ENCODE data around the gene IFRD2. TPM values are rescaled to one million over a fixed set of nuclear protein-coding genes. Genes with fewer than 3 reads are reported as not detected.

IFRD2 gene
- total and polyA plus RNA-seq, 2 of the 13 experiments (the other 11 are each of a cell fraction or from before 2014, with no cell fraction given): 32.8 to 96.1 TPM

DNA sequence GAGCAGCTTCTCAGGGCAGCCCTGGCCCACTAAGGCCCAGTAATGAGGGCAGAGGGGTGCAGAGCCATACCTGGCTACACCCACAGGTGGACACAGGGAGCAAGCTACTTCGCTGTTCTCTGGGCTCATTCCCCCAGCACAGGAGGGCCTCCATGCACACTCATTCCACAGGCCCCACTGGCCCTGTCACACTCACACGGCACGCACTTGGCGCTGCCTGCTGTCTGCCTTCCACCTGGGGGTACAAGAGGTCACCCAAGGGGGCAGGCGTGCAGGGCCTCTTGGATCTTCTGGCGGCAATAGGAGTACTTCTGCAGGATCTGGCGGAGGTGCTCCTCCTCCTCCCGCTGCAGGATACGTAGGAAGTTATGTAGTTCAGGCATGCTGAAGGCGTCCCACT lies 38.1 kb upstream of the IFRD2 start:
- Histone ChIP-seq H3K9me3 (ENCODE audit: low read length) (no peaks in the 10 kb centered on the region), H3K4me2 (ENCODE audit: low read depth, low read length) (no peak overlapping the region), H2AFZ (ENCODE audit: low read length) (no peak overlapping the region), H3K27me3 (ENCODE audit: control insufficient read depth in 1 of 2, insufficient read depth in 2 of 2, low read length in 2 of 2) (no peaks in the 10 kb centered on the region), H4K20me1 (ENCODE audit: insufficient read depth, low read length) (peaks cover 12% of the 10 kb centered on the region), H3K9ac (ENCODE audit: insufficient read depth, low read depth, low read length) (no peak overlapping the region), H3K36me3 (replicated peaks in 1 of 2; ENCODE audit: control insufficient read depth in 1 of 2, insufficient read depth in 2 of 2, low read length in 2 of 2) (peaks cover 22 to 48% of the 10 kb centered on the region in 2 experiments), H3K4me1 (ENCODE audit: insufficient read depth, low read length) (peaks cover 54% of the 10 kb centered on the region), H3K27ac (ENCODE audit: extremely low read length, insufficient read depth, low read length) (no peak overlapping the region), H3K79me2 (ENCODE audit: insufficient read depth, low read length) (peaks cover 44% of the 10 kb centered on the region), H3K4me3 (replicated peaks in 1 of 3; ENCODE audit: insufficient read depth in 1 of 3, low read depth in 2 of 3, low read length in 3 of 3) (no peak overlapping the region)
- CTCF ChIA-PET (ENCODE audit: low intra/inter-chr PET ratio, low total read pairs): no interaction called here
- FAIRE-seq (no peak), ATAC-seq (no peak), DNase-seq (ENCODE audit: low spot score) (no peak)
- in situ Hi-C loops (cut with HindIII; ENCODE audit: extremely low pct_ligation_motif_present, low pct_unique_long_range_greater_than_20kb) (no loop called here), intact Hi-C loops (cut with micrococcal nuclease; ENCODE audit: unreplicated experiment) (no loop called here)
- 98% methylated on average over 6 of the region's 10 CpGs for whole genome bisulfite sequencing (ENCODE audit: low lambda C conversion rate)
- no TSS peak for BruUV-seq (replicated peaks)
- TF ChIP-seq RBM22 (optimal IDR thresholded peaks at IDR 0.05; ENCODE audit: low read length) (peak; percentile 25), NFYC (CRISPR knock-in tag; IDR thresholded peaks at IDR 0.05) (no peak), POLR2AphosphoS5 (IDR thresholded peaks at IDR 0.05; ENCODE audit: low read depth, low read length) (peak; percentile 15; the same call in 1 of the 2 replicates), AGO2 (optimal IDR thresholded peaks at IDR 0.05; ENCODE audit: low read depth, low read length) (peak; percentile 61), ZNF746 (CRISPR knock-in tag; IDR thresholded peaks at IDR 0.05) (no peak)
- POLR2A ChIA-PET: no interaction called here

DNA sequence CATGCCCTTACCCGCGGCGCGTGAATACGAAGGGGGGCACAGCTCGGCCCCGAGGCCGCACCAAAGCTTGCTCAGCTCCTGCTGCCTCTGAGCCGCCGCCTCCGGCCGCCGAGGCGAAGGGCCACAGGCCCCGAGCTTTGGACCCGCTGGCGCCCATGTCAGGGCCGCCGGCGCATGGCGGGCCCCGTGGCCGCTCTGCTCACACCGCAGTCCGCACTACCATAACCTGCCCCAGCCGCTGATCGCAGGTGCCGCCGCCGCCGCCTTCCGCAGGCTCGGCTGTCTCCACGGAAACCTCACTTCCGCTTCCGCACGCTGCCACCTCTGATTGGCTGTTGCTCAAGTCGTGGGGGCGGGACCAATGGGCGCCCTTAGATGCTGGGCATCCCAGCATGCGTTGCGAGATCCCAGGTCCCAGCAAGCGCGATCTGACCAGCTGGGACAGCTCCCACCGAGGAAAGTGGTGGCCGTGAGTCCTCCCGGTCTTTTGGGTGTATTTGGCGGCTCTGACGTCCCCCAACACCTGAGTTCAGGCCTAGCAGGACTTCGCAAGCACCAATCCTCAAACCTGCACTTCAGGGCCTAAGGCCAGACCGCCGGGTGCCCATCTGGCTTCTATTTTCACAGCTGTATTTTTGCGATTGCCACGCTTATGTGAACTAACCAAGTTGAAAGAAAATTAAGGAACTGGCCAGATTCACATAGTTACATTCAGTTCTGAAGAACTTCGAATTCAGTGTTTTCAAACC lies 35.9 kb upstream of the IFRD2 start, which contains the start of gene TUSC2:
TUSC2 (minus strand) TSS at position 281 of the 749 bp plus-strand sequence; CDS start at position 157, 124 bp downstream.
- H3K4me1 ChIP-seq (ENCODE audit: insufficient read depth, low read length): peaks cover 52% of the 10 kb centered on the region
- H3K36me3 ChIP-seq (replicated peaks in 1 of 2; ENCODE audit: control insufficient read depth in 1 of 2, insufficient read depth in 2 of 2, low read length in 2 of 2): peaks cover 19 to 44% of the 10 kb centered on the region in 2 experiments
- intact Hi-C loops (cut with micrococcal nuclease; ENCODE audit: unreplicated experiment): no loop called here
- 2% methylated on average over 15 of the region's 55 CpGs for WGBS (ENCODE audit: low lambda C conversion rate)
- FAIRE-seq (peak; percentile 94), ATAC-seq (peak; percentile 79), DNase-seq (ENCODE audit: low spot score) (peak; percentile 95)
- peaks cover 22% of the 10 kb centered on the region for H3K79me2 ChIP-seq (ENCODE audit: insufficient read depth, low read length)
- peak within 1 kb of the TSS; percentile 84 for H3K4me2 ChIP-seq (ENCODE audit: low read depth, low read length)
- no peaks in the 10 kb centered on the region for H3K9me3 ChIP-seq (ENCODE audit: low read length)
- H3K9ac ChIP-seq (ENCODE audit: insufficient read depth, low read depth, low read length): peak within 1 kb of the TSS; percentile 96
- H3K4me3 ChIP-seq (replicated peaks in 1 of 3; ENCODE audit: insufficient read depth in 1 of 3, low read depth in 2 of 3, low read length in 3 of 3): peak within 1 kb of the TSS; percentile 79 to 95 (median 92)
- peak within 1 kb of the TSS; percentile 67 for H3K27ac ChIP-seq (ENCODE audit: extremely low read length, insufficient read depth, low read length)
- ChIA-PET POLR2A (interaction anchor here (0.6 to 3.5 kb wide), 21 partner anchors 9 to 281 kb away, joined by 3 to 66 read pairs (median 4); partner anchors contain the start of genes CYB561D2, GNAI2, HYAL1 and HYAL3), CTCF (ENCODE audit: low intra/inter-chr PET ratio, low total read pairs) (no interaction called here)
- no peaks in the 10 kb centered on the region for H4K20me1 ChIP-seq (ENCODE audit: insufficient read depth, low read length)
- TSS peak; percentile 91 for BruUV-seq (replicated peaks)
- no peak within 1 kb of the TSS for H2AFZ ChIP-seq (ENCODE audit: low read length)
- no peaks in the 10 kb centered on the region for H3K27me3 ChIP-seq (ENCODE audit: control insufficient read depth in 1 of 2, insufficient read depth in 2 of 2, low read length in 2 of 2)
- in situ Hi-C loops (cut with HindIII; ENCODE audit: extremely low pct_ligation_motif_present, low pct_unique_long_range_greater_than_20kb): no loop called here
- TF ChIP-seq, protein P1, sequence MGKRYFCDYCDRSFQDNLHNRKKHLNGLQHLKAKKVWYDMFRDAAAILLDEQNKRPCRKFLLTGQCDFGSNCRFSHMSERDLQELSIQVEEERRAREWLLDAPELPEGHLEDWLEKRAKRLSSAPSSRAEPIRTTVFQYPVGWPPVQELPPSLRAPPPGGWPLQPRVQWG (CRISPR knock-in tag; IDR thresholded peaks at IDR 0.05; ENCODE audit: borderline replicate concordance, low read depth): no peak
- TF ChIP-seq, protein P2, sequence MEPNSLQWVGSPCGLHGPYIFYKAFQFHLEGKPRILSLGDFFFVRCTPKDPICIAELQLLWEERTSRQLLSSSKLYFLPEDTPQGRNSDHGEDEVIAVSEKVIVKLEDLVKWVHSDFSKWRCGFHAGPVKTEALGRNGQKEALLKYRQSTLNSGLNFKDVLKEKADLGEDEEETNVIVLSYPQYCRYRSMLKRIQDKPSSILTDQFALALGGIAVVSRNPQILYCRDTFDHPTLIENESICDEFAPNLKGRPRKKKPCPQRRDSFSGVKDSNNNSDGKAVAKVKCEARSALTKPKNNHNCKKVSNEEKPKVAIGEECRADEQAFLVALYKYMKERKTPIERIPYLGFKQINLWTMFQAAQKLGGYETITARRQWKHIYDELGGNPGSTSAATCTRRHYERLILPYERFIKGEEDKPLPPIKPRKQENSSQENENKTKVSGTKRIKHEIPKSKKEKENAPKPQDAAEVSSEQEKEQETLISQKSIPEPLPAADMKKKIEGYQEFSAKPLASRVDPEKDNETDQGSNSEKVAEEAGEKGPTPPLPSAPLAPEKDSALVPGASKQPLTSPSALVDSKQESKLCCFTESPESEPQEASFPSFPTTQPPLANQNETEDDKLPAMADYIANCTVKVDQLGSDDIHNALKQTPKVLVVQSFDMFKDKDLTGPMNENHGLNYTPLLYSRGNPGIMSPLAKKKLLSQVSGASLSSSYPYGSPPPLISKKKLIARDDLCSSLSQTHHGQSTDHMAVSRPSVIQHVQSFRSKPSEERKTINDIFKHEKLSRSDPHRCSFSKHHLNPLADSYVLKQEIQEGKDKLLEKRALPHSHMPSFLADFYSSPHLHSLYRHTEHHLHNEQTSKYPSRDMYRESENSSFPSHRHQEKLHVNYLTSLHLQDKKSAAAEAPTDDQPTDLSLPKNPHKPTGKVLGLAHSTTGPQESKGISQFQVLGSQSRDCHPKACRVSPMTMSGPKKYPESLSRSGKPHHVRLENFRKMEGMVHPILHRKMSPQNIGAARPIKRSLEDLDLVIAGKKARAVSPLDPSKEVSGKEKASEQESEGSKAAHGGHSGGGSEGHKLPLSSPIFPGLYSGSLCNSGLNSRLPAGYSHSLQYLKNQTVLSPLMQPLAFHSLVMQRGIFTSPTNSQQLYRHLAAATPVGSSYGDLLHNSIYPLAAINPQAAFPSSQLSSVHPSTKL (CRISPR knock-in tag; IDR thresholded peaks at IDR 0.05): peak; percentile 12; the same call in 1 of the 2 replicates
- TF ChIP-seq ARNT2 (CRISPR knock-in tag; IDR thresholded peaks at IDR 0.05; ENCODE audit: low read depth): 0 out of 2 replicates have a peak, but pooled peaks have one; percentile 39
- TF ChIP-seq RXRA (CRISPR knock-in tag; IDR thresholded peaks at IDR 0.05): peak; percentile 64
- peak; percentile 52; the same call in 1 of the 2 replicates for TF ChIP-seq HCFC1 (IDR thresholded peaks at IDR 0.05; ENCODE audit: low read depth, low read length)

Data from HepG2 (cell line).